ENCODE results near the gene PARD3.

PARD3 gene

DNA sequence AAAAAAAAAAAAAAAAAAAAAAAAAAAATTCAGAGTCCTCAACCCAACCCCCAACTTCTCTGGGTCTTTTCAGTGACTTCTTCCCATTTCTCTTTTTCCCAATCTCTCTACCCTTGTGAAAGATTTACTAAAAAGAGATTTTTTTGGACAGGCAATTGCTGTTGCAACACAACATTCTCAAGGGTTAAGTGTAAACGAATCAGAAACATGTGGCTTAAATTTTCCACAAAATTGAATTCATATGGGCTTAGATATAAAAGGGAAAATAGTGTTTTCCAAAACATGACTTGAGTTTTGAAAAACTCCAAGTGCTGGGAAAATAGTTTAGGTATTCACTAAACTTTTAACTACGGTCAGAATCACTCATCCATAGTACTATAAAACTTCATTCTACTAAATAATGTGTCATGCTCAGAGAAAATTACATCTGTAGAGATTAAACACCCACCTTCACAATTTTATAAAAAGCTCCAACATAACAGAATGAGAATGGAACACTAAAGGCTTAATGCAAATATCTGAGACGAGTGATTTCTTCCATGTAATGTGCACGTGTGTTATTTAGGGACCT, 643.1 kb downstream of the PARD3 start:
- DNase-seq, result no peak

DNA sequence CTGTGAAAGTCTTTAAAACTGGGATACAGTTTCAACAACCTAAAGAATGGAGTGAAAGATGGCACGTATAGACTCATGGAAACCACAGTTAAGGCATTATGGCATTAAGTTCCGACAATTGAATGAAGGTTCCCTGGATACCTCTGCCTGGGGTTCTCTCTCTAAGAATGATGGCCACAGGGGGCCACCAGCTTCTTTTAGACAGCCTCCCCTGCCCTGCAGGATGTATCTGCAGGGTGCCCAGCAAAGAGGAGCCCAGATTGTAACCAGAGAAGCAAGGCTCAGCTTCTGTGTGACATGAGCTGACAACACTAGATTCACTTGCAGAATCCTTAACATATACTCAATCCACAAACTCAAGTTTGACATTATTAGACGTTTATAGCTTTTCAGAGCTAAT, 645.4 kb downstream of the PARD3 start:
- no peak for DNase-seq

DNA sequence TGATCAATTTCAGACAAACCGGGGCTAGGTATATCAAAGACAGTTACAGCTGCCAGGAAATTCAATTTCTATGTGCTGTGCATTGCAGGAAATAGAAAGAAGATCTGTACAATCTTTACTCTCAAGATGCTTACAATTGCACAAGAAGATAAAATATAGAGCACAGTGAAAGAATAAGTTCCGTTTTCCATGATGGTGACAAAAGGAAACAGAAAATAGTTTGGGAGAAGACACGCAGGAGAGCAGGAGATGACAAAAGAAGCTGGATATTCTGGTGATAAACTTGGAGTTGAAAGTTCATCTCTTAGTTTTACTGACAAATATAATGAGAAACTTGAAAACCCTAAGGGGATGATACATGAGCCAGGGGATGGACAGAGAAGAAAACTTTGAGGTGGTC, 646.0 kb downstream of the PARD3 start:
- DNase-seq, result no peak

DNA sequence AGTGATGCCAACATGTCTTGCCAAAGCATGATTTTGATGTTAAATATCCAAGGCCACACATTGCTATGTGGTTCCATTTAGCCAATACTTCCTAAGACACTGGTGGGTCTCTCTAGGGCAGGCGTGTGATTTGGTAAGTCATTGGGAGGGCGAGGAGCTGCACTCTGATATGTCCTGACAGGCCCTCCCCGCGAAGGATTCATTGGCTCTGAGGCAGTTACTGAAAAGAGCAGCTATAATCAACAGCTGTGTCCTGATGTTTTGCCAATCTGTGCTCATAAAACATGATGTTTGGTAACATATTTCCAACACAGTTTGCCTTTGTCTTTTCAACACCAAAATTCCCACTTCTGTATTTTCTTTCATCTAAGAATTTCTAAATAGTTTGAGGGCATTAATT, 646.7 kb downstream of the PARD3 start:
- DNase-seq, result no peak

DNA sequence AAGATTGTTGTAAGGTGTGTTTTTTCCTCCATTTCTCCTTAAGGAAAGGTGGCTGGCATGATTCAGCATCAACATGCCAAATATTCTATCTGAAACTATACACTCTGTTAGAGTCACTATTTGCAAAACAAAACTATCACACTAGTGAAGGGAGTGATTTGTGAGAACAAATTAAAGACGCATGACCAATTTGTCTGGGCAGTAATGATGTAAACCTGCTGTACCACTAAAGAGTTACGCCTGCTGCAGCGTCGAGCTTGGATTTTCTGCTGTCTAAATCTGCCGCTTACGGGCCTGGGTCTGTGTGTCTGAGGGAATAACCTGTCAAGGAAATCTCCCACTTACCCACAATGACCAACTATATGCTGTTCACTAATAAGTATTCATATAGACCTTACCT, 648.3 kb downstream of the PARD3 start:
- DNase-seq, result no peak

DNA sequence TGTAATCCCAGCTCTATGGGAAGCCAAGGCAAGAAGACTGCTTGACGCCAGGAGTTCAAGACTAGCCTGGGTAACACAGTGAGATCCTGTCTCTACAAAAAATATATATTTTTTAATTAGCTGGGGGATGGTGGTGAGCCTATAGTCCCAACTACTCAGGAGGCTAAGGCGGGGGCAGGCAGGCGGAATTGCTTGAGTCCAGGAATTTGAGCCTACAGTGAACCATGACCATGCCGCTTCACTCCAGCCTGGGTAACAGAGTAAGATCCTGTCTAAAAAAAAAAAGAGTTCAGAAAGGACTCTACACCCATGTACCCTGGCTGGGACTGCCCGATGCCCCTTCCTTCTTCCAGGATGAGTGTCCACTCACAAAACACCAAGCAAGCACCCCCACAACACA, 648.7 kb downstream of the PARD3 start:
- DNase-seq, result no peak

DNA sequence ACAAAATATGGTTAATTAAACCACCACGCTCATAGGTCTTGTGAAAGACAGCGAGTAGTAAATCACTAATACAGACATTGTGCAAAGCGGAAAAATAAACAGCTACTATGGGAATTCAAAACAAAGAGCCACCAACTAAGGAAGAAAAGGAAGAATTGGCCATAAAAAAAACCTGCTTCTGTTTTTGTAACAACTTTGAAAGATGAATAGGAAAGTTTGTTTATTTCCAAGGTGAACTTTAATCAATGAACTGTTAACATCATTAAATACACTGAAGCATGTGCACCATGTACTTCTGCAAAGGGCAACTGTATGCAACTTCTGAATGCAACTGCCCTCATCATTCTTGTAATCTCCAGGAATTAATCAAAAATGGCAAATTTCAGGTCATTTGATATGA, 651.1 kb downstream of the PARD3 start:
- no peak for DNase-seq

DNA sequence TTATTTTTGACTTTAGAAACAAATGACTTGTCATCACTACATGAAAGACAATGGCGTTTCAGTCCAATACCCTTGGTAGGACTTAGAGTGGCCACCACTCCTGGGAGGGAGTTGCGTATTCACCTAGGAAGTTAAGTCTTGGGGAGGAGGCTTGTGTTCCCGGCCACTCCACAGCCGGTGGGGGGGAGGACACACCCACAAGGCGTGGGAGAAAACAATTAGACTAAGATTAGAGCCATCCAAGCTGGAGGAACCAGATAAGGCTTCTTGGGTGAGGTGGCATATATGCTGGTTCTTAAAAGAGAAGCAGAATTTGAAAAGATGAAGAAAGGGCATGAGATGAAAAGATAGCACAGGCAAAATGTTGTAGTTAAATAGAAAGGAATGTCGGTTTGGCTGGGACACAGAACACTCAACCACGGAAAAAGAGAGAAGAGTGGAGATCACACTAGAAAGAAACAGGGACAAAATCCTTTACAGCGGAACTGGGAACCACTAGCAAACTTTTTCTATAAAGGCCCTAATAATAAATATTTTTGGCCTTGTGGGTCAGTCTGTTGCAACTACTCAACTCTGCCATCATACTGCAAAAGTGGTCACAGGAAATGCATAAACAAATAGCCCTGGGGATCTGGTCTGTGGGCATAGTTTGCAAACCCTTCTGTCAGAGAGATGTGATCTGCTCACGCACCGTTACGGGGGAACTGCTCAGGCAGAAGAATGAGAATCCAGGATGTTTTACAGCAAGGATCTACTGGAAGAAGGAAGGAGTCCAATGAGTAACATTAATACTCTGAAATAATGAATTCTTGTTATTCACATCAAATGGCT, 651.8 kb downstream of the PARD3 start:
- DNase-seq, result no peak

DNA sequence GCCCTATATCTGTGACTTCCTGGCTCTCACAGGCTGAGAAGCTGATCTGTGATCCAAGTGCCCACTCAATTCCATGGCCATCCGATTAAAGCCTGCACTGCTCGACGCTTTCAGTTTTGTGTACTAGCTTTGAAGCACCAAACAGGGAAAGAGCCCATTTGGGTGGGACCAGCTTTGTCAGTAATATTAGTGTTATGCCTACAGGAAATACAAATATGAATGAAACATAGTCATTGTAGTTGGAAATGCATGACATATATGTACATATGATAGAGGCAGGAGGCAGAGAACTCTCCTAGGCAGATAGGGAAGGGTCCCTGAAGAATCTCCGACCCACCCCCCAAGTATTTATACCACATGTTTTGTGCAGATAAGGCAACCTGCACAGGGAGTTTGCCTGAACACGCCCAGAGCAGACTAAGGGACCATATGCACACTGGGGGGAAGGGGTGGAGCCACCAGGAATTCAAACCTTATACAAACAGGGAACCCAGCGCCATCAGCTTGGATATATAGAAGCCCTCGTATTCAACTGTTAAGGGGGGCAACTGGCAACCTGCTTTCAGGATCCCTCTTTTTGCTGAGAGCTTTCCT, 653.2 kb downstream of the PARD3 start:
- no peak for DNase-seq

DNA sequence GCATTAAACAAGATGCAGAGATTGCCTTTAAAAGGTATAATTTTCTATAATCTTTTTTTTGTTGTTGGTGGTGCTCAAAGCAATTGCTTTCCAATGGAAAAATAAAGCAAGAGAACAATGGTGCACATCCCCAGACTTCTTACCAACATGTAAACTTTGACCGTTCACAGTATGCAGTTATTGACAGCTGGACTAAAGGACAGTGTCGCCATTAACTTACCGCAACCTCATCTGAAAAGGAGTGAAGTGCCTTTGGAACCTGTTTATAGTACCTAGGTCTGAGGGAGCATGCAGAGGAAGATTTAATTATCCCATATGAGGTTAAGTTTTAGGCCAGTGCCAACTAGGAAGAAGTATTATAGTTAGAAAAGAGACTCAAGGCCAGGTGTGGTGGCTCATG, 654.5 kb downstream of the PARD3 start:
- DNase-seq, result no peak

DNA sequence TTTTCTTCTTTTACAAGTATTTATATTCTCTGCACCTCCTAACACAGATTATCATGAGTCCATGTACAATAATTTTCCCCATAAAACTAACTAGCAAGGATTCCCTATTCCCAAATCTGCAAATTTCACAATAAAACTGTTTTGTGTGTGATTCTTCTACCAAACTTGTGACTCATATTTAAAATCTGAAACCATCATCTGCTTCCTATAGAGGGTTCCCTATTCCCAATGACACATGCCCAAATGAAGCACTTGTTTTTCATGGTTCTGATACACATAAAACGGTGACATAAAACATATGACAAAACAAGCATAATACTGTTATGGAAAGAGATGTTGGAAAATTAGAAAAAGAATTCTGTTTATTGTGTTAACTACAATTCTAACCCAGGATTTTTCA, 657.6 kb downstream of the PARD3 start:
- DNase-seq, result no peak

DNA sequence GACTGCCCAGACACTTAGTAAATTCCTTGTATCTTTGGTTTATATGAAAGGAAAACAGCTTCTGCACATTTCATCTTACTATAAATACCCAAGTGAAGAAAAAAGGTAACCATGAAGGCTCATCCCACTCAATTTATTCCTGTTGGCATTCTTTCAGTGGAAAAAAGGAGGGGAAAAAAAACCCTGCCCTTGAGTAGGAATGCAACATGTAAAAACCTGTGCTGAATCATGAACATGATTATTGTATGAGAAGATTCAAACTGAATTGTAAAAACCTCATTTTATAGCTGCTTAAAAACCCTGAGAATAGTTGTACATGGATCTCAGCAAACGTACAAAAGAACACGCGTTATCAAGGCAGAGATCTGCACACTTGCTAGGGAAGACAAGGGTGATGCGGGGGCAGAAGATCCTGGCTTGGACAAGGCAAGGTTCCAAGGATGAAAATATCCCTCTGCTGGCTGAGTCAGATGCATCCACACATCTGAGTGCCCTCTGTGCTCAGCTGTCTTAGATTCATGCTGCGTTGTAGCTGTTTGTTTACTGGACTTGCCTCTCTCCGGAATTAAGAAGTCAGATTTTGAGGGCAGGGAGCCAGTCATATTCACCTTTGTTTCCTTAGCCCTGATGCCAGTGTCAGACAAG, 658.2 kb downstream of the PARD3 start:
- no peak for DNase-seq

DNA sequence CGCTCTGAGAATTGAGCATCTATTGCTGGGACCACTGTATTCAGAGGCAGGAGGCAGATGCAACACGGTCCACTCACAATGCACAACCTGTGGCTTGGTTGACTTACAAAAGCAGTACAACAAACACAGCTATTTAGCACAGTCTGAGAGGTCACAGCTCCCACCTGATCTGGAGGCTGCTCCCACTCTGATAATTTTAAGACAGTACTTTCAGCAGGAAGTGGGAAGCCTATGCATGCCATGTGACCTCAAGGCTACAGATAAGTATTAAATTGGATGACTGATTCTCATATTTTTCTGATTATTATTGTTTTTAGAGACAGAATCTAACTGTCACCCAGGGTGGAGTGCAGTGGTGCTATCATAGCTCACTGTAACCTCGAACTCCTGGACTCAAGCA, 659.3 kb downstream of the PARD3 start:
- DNase-seq, result no peak

DNA sequence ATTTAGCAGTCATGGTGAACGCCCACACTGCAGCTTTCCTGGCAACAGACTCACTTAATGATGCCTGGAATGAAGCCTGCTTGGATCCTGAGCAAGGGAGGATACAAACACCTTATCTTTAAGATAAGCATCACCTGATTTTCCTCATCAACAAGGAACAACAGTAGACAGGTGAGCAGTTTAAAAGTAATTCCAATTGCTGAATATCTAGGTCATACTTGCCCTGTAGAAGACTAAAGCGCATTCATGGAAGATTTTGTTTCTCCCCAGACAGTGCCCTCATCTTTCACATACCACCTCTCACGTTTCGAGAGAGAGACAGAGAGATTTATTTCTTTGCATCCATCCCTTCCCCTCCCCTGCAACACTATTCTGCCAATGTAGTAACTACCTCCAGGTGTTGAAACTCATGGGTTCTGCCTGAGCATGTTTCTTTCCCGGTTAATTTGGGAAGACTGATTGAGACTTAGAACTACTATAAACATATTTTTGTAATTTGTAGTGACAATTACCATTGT, 660.7 kb downstream of the PARD3 start:
- DNase-seq, result no peak

DNA sequence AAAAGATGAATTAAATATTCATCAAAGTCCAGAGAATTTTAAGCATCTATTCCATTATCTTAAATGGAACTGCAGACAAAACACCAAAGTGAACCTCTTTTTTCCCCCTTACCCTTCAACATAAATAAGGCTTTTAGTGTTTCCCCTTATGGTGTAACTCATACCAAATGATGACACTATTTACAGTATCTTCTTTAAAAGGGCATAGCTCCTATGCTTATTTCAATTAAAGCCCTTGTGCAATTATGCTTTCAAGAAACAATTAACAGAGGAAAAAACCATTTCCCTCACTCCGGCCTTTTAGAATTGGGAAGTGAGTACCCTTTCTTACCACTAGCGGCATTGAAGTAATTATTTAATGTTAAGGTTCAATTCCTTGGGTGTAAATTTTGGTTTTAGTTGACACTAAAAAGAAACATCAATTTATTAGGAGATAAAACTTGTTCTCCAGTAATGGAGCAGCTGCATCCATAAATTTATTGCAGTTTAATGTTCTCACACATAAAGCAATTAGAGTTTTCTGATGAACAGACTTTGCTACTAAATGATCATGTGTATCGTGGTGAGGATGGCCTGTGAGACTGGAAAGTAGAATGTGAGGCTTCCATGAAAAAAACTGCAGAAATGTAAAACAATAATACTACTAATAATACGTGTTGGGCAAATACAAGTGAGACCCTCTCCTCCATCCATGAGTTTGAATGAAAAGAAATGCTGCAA, 661.3 kb downstream of the PARD3 start:
- DNase-seq, result no peak

DNA sequence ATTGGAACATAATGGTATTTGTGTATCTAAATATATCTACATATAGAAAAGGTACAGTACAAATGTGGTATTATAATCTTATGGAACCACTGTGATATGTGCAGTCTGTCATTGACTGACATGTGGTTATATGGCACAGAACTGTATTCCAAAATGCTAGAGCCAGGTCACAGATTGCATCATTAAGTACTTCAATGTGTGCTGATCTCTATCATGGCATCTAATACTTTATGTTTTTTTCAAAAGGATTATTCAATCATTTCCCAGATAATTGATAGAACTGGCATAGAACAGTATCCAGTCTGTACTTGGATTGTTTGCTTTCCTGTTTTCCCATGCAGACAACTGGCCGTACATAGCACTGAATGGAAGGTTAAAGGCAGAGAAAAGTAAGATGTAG, 662.7 kb downstream of the PARD3 start:
- no peak for DNase-seq

DNA sequence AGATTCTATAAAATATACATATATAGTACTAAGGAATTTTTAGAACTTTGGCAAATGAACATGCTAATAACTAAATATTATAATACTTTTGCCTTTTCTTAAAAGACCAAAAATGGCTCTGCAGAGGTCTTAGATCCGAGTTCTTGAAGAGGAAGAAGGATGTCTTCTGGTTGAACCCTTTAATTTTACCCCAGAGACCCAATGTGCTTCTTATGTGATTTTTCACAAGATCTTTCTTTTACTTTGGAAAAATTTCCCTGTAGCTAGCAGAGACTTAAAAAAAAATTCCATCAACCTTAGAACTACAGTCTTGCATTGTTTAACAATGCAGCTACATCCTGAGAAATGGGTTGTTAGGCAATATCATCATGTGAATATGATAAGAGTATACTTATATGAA, 663.2 kb downstream of the PARD3 start:
- DNase-seq, result no peak

DNA sequence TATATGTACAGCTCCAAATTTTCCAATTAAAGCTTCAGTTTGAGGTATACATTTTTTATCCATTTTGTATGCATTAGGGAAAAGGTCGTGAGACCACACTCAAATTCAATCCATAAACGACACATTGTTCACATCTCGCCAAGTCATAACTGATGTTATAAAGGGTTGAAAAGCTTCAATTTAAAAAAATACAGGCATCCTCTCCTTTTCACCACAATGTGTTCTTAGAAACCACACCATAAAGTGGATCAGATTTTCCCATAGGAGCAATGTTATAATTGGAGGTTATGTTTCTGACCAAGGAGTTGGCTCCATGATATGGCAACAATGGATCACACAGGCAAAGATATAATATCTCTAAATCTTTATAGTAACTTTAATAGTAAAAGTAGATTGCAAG, 663.6 kb downstream of the PARD3 start:
- no peak for DNase-seq

DNA sequence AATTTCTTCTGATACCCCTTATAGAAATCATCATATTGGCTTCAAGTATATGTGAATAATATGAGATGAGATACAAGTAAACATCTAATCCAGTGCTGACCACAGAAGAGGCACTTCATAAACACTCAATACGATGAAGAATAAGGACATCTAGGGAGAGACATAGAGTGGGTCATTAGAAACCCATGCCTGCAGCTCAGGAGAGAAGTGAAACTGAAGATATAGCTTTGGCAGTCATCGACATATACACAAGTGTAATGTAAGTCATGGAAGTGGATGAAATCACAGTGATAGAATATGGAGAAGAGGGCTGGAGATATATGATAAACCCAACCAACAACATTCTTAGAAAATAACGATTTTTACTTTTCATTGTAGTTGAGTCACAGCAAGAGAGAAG, 665.0 kb downstream of the PARD3 start:
- no peak for DNase-seq

DNA sequence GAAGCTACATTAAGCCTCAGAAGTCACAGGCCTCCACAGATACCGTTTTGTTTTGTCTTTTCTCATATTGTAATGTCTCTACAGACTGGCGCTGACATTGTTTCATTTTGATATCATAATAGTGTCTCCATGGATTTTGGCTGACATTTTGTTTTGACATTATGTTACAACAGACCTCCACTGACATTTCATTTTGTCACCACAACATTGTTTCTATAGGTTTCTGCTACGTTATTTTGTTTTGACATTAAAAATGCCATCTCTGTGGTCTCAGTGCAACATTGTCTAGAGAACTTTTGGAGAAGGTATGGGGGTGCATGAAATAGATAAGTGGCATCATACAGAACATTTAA, 666.8 kb downstream of the PARD3 start:
- no peak for DNase-seq

DNA sequence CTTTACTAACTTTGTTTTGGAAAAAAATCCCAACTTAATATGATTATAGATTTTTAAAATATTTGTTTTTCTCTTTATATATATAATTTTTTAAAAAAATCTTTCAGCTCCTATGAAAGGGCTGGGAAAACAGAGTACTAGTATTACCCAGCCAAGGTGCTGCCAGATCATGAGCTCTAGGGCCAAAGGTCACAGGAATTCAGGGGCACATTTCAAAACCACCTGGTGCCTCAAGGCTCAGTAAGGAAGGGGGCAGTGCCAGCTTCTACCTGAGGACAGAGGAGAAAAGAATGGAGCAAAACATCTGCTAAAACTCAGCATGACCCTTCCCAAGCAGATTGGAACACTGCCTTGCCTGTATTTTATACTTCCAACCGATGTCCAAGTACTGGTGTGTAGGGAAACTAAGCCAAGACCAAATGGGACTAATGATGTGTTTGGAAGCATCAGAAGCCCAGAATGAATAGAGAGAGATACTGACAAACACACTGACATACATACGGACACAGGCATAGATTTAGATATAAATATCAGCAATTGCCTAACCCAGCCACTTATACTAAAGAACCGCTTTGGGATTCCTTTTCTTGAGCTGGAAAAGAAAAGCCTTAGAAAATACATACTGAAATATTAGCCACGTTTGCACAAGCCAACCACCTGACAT, 667.3 kb downstream of the PARD3 start:
- DNase-seq, result no peak

DNA sequence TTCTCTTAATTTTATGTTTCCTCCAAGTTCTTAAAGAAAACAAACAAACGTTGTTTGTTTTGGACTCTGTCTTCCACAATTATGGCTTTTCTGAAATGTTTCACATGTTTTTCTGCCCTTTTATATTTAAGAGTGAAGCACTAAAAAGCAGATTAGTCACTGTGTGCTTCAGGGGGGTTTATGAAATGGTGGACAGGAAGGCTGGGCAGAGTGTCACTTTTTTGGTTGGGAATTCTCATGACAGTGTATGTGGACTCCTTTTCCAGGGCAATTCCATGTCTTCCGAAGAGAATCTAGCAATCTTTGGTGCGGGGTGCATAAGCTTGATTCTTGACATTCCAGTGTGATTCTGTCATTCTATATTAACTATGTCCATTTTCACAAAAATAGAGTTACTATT, 669.4 kb downstream of the PARD3 start:
- DNase-seq, result no peak

DNA sequence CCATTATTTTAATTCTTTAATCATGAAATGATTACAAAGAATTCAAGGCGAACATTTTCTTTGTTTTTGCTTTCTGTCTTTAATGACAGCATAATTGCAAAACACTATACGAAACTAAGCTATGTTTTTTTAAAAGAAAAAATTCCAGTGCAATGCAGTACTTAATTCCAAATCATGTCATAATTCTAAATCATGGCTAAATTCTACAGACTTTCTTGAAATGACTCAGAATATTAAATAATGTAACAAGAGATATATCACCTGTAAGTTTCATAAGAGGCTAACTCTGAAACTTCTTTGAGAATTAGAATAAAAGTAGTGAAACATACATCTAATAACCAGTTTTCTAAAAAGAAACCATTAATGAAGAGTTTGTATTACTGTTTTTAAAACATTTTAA, 671.6 kb downstream of the PARD3 start:
- no peak for DNase-seq

All from activated CD4-positive, alpha-beta T cell treated with anti-CD3 and anti-CD28 coated beads, Interleukin-2, amount 50 U/mL, for 4 hours (primary cell).